SK-N-SH (cell line): ENCODE data around the gene DNAH3.

Source experiments
- EP300 ChIP-seq, 2 experiments: IDR thresholded peaks; 2 replicates each; pipeline versions ENCODE4 v1.4.0 to v1.6.1; 2012; ENCODE audit warnings: borderline replicate concordance in 1 of 2, low read depth in 1 of 2, low read length in 1 of 2
- EZH2phosphoT487 ChIP-seq: fragments of 200-600 bp; sonication (generic); IDR thresholded peaks from 2 replicates; pipeline ENCODE4 v1.6.1; 2017; ENCODE audit warnings: low read depth, mixed run types, mild to moderate bottlenecking, antibody characterized with exemption, moderate library complexity, borderline replicate concordance
- GABPA ChIP-seq: IDR thresholded peaks from 2 replicates; pipeline ENCODE4 v1.4.0; 2012; ENCODE audit warnings: low read depth, mild to moderate bottlenecking
- POLR2AphosphoS5 ChIP-seq: IDR thresholded peaks from 2 replicates; pipeline ENCODE4 v1.6.1; 2012; ENCODE audit warnings: low read depth, low read length
- RAD21 ChIP-seq: IDR thresholded peaks from 2 replicates; pipeline ENCODE4 v1.6.1; 2012; ENCODE audit warnings: mild to moderate bottlenecking, low read length
- YY1 ChIP-seq: IDR thresholded peaks from 2 replicates; pipeline ENCODE4 v1.4.0; 2012; ENCODE audit warnings: low read depth, mild to moderate bottlenecking
- TF ChIP-seq, protein P1 (sequence below): IDR thresholded peaks from 2 replicates; pipeline ENCODE4; 2012
- TF ChIP-seq, protein P2 (sequence below): fragments of 200-600 bp; sonication (generic); IDR thresholded peaks from 2 replicates; pipeline ENCODE4 v1.6.1; 2017; ENCODE audit warnings: antibody characterized with exemption, mild to moderate bottlenecking, moderate library complexity
- TF ChIP-seq, protein P3 (sequence below): IDR thresholded peaks from 2 replicates; pipeline ENCODE4 v1.4.0; 2012; ENCODE audit warnings: low read depth, borderline replicate concordance

DNA sequence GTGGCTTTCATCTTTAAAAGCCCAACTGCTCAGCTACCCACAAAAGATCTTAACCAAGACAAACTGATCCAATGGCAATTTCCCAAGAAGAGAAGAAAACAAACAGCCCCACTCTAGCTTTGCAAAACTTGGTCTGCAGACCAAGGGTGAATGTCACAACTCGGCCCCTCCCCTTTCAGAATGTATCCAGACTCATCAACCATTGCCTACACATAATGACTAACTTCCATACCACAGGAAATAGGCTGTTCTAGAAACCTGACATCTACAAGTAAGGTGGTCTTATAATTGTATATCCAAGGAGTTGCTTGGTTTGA lies 266.4 kb downstream of the DNAH3 start:
- no peak for TF ChIP-seq GABPA
- TF ChIP-seq, protein P1, sequence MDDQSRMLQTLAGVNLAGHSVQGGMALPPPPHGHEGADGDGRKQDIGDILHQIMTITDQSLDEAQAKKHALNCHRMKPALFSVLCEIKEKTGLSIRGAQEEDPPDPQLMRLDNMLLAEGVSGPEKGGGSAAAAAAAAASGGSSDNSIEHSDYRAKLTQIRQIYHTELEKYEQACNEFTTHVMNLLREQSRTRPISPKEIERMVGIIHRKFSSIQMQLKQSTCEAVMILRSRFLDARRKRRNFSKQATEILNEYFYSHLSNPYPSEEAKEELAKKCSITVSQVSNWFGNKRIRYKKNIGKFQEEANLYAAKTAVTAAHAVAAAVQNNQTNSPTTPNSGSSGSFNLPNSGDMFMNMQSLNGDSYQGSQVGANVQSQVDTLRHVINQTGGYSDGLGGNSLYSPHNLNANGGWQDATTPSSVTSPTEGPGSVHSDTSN: no peak
- no peak for TF ChIP-seq RAD21
- TF ChIP-seq, protein P2, sequence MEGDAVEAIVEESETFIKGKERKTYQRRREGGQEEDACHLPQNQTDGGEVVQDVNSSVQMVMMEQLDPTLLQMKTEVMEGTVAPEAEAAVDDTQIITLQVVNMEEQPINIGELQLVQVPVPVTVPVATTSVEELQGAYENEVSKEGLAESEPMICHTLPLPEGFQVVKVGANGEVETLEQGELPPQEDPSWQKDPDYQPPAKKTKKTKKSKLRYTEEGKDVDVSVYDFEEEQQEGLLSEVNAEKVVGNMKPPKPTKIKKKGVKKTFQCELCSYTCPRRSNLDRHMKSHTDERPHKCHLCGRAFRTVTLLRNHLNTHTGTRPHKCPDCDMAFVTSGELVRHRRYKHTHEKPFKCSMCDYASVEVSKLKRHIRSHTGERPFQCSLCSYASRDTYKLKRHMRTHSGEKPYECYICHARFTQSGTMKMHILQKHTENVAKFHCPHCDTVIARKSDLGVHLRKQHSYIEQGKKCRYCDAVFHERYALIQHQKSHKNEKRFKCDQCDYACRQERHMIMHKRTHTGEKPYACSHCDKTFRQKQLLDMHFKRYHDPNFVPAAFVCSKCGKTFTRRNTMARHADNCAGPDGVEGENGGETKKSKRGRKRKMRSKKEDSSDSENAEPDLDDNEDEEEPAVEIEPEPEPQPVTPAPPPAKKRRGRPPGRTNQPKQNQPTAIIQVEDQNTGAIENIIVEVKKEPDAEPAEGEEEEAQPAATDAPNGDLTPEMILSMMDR: no peak
- TF ChIP-seq, protein P3, sequence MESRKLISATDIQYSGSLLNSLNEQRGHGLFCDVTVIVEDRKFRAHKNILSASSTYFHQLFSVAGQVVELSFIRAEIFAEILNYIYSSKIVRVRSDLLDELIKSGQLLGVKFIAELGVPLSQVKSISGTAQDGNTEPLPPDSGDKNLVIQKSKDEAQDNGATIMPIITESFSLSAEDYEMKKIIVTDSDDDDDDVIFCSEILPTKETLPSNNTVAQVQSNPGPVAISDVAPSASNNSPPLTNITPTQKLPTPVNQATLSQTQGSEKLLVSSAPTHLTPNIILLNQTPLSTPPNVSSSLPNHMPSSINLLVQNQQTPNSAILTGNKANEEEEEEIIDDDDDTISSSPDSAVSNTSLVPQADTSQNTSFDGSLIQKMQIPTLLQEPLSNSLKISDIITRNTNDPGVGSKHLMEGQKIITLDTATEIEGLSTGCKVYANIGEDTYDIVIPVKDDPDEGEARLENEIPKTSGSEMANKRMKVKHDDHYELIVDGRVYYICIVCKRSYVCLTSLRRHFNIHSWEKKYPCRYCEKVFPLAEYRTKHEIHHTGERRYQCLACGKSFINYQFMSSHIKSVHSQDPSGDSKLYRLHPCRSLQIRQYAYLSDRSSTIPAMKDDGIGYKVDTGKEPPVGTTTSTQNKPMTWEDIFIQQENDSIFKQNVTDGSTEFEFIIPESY: no peak
- no peak for TF ChIP-seq EP300 (IDR thresholded peaks at IDR 0.05; ENCODE audit: borderline replicate concordance in 1 of 2, low read depth in 1 of 2, low read length in 1 of 2)
- no peak for TF ChIP-seq EZH2phosphoT487
- TF ChIP-seq YY1: no peak
- no peak for TF ChIP-seq POLR2AphosphoS5
